ENCODE results near the gene TNFRSF9. TPM values are rescaled to one million over a fixed set of nuclear protein-coding genes. Genes with fewer than 3 reads are reported as not detected.

The TNFRSF9 gene
- total and polyA plus RNA-seq, 2 of the 8 experiments (the other 6 are each of a cell fraction or from before 2014, with no cell fraction given), result not detected

- TF ChIP-seq KDM1A (IDR thresholded peaks at IDR 0.05; ENCODE audit: borderline replicate concordance, low read length) (no peak; the same call in 1 of the 2 replicates), MAFK (IDR thresholded peaks at IDR 0.05; ENCODE audit: low read depth, low read length) (no peak; the same call in 1 of the 2 replicates), HDAC2 (IDR thresholded peaks at IDR 0.05; ENCODE audit: borderline replicate concordance in 1 of 2, low read depth in 2 of 2, low read length in 2 of 2) (0 out of 4 replicates have a peak, but pooled peaks of 1 of the 2 experiments have one; percentile 46), ATF2 (IDR thresholded peaks at IDR 0.05; ENCODE audit: low read length) (no peak), NANOG (IDR thresholded peaks at IDR 0.05; ENCODE audit: insufficient read depth, low read depth, low read length, poor library complexity, severe bottlenecking) (no peak), E2F6 (IDR thresholded peaks at IDR 0.05) (no peak; the same call in none of the 2 replicates), SP4 (IDR thresholded peaks at IDR 0.05; ENCODE audit: low read length) (no peak), RBBP5 (IDR thresholded peaks at IDR 0.05; ENCODE audit: borderline replicate concordance, low read depth, low read length) (peak; percentile 87; the same call in 1 of the 2 replicates), MAX (IDR thresholded peaks at IDR 0.05) (peak; percentile 86), SP2 (IDR thresholded peaks at IDR 0.05; ENCODE audit: low read length) (no peak), RFX5 (IDR thresholded peaks at IDR 0.05; ENCODE audit: borderline replicate concordance, low read depth, low read length) (no peak), EZH2 (IDR thresholded peaks at IDR 0.05; ENCODE audit: low read depth, low read length, severe bottlenecking) (no peak), BRCA1 (IDR thresholded peaks at IDR 0.05; ENCODE audit: low read depth, low read length) (peak; percentile 53; the same call in 1 of the 2 replicates), SP1 (IDR thresholded peaks at IDR 0.05; ENCODE audit: low read depth, low read length) (peak; percentile 55; the same call in 1 of the 2 replicates), POLR2A (IDR thresholded peaks at IDR 0.05; ENCODE audit: control extremely low read depth in 1 of 2, low read depth in 2 of 2, low read length in 2 of 2) (peak; percentile 89 to 90), CBX8 (IDR thresholded peaks at IDR 0.05; ENCODE audit: borderline replicate concordance, low read depth, low read length) (no peak), SAP30 (IDR thresholded peaks at IDR 0.05; ENCODE audit: insufficient read depth, insufficient replicate concordance, low read length) (peak; percentile 35), POLR2AphosphoS5 (IDR thresholded peaks at IDR 0.05; ENCODE audit: low read depth, low read length) (peak; percentile 91), SIRT6 (IDR thresholded peaks at IDR 0.05; ENCODE audit: low read length) (no peak), CHD2 (IDR thresholded peaks at IDR 0.05; ENCODE audit: low read length) (no peak; the same call in 1 of the 2 replicates), CBX5 (IDR thresholded peaks at IDR 0.05; ENCODE audit: low read depth, low read length) (no peak)
These were observed 20.8 kb upstream of the TNFRSF9 start, which contains the start of gene PARK7 (continued) for GRCh38 chr1:7961216-7962013.

All from H1 (cell line).